Coronary artery (tissue), 2 donors: ENCODE results near the gene ZDHHC22.

ENCODE experiments used
- DNase-seq: peaks from one replicate; pipeline ENCODE4 v3.0.0-alpha.2; 2017; ENCODE audit warnings: low spot score
- H3K27ac ChIP-seq, 2 donors: fragments of 200-600 bp; sonication (generic); one replicate each; pipeline ENCODE4 v1.5.1; 2016 to 2019
- H3K4me3 ChIP-seq: fragments of 200-600 bp; sonication (generic); 2 replicates; pipeline ENCODE4 v1.5.1; 2016; ENCODE audit warnings: mild to moderate bottlenecking, moderate library complexity
- CTCF ChIP-seq: fragments of 200-600 bp; sonication (generic); IDR thresholded peaks from one replicate; pipeline ENCODE4 v1.5.1; 2019; ENCODE audit warnings: antibody characterized with exemption

ZDHHC22 gene

GRCh38 chr14:77110286-77110685 is 31.3 kb downstream of the ZDHHC22 start:
- no peak for TF ChIP-seq CTCF
- peak overlapping the region; percentile 43 to 66 for H3K27ac ChIP-seq
- no peak overlapping the region for H3K4me3 ChIP-seq
- DNase-seq = no peak

GRCh38 chr14:77109656-77110055 is 31.9 kb downstream of the ZDHHC22 start:
- no peak overlapping the region for H3K4me3 ChIP-seq
- no peak for TF ChIP-seq CTCF
- no peak for DNase-seq
- no peak overlapping the region for H3K27ac ChIP-seq

GRCh38 chr14:77108753-77109152 is 32.8 kb downstream of the ZDHHC22 start:
- H3K4me3 ChIP-seq = no peak overlapping the region
- no peak for TF ChIP-seq CTCF
- no peak for DNase-seq
- H3K27ac ChIP-seq = no peak overlapping the region

GRCh38 chr14:77107228-77107627 is 34.4 kb downstream of the ZDHHC22 start:
- H3K27ac ChIP-seq = peak overlapping the region in 1 of 2 donors; percentile 5
- no peak overlapping the region for H3K4me3 ChIP-seq
- no peak for DNase-seq
- no peak for TF ChIP-seq CTCF

- Histone ChIP-seq H3K4me3 (no peak overlapping the region), H3K27ac (peak overlapping the region; percentile 4 to 5)
- DNase-seq = no peak
These were observed 34.9 kb downstream of the ZDHHC22 start for GRCh38 chr14:77106666-77107065.

GRCh38 chr14:77105145-77105939 is 36.2 kb downstream of the ZDHHC22 start:
- no peak for DNase-seq
- no peak overlapping the region for H3K4me3 ChIP-seq
- peak overlapping the region; percentile 34 to 39 for H3K27ac ChIP-seq
- TF ChIP-seq CTCF = no peak

More at GRCh38 chr14:77106666-77107065, 34.9 kb downstream of the ZDHHC22 start:
- no peak for TF ChIP-seq CTCF

GRCh38 chr14:77104393-77104792 is 37.2 kb downstream of the ZDHHC22 start:
- peak overlapping the region; percentile 60 to 82 for H3K27ac ChIP-seq
- no peak for TF ChIP-seq CTCF
- DNase-seq = no peak

More at GRCh38 chr14:77104393-77104792, 37.2 kb downstream of the ZDHHC22 start:
- H3K4me3 ChIP-seq = no peak overlapping the region
